Activated CD8-positive, alpha-beta memory T cell treated with anti-CD3 and anti-CD28 coated beads, Interleukin-2, amount 50 U/mL, for 24 hours (primary cell): ENCODE data around the gene AKR1B15.
"Not testable (repeated sequence)": the region's sequence is repeated elsewhere in the genome, so short reads cannot be mapped to it uniquely, and the experiment has no call there.

Experiments
- DNase-seq: peaks from one replicate; pipeline ENCODE4 v3.0.0-alpha.2; 2020; ENCODE audit errors: extremely low read depth

The AKR1B15 gene

DNA sequence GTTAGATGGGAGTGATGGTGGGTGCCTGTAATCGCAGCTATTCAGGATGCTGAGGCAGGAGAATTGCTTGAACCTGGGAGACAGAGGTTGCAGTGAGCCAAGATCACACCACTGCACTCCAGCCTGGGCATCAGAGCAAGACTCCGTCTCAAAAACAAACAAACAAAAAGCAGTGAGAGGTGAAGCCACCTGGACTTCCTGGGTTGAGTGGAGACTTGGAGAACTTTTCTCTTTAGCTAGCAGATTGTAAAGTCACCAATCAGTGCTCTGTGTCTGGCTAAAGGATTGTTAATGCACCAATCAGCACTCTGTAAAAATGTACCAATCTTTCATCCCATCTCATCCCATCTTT lies 14.5 kb downstream of the AKR1B15 start:
- not testable (repeated sequence) for DNase-seq

DNA sequence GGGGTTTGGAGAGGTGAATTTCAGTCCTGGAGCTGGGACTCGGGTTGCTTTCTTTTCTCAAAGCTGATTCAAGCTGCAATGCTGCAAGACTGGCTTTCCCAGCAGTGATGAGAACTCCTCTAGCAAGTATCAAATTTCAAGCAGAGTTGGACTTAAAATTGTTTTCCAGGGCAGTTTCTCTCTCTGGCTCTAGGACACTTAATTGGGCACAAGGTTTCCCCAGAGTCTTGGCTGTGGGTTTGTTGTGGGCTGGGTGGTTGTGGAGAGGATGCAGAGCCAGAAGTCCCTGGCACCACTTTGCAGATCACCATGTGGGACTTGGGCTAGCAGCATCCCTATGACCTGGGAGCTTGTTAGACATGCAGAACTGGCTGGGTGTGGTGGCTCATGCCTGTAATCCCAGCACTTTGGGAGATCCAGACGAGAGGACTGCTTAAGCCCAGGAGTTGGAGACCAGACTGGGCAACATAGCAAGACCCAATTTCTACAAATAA lies 16.8 kb downstream of the AKR1B15 start:
- DNase-seq = no peak

GRCh38 chr7:134567368-134567767 lies 18.5 kb downstream of the AKR1B15 start:
- no peak for DNase-seq

DNA sequence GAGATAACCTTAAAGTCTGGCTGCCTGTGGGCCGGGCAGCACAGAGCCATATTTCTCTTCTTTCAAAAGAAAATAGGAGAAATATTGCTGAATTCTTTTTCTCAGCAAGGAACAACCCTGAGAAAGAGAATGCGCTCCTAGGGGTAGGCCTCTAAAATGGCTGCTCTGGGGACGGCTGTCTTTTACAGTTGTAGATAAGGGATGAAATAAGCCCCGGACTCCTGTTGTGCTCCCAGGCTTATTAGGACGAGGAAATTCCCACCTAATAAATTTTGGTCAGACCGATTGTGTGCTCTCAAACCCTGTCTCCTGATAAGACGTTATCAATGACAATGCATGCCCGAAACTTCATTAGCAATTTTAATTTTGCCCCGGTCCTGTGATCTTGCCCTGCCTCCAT lies 21.1 kb downstream of the AKR1B15 start:
- not testable (repeated sequence) for DNase-seq

- no peak for DNase-seq
Observed at GRCh38 chr7:134571101-134571500, 22.2 kb downstream of the AKR1B15 start.

DNA sequence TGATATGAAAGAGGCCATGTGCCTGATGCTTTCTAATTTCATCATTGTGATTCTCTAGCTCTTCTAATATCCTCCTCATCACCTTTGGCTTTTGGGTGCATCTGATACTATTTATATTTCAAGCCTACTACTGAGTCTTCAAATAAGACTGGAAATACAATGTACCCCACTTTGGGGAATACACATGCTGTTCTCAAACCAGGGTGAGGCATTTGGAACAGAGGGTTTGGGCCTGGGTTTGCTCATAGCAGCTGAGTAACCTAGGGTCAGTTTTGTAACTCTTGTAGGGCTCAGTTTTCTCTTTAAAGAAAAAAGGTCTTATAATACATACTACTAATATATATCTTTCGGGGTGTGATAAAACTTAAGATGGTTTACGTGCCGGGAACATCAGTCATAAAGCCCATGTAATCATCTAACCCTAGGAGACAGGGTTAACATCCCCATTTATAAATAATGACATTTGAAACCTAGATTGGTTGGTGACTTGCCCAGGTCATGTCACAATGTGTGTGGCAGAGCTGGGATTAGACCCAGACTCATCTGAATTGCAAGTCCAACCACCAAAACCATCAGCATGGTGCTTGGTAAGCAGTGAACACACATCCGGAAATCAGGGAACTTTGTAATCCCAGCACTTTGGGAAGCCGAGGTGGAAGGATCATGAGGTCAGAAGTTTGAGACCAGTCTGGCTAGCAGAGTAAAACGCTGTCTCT lies 23.0 kb downstream of the AKR1B15 start:
- no peak for DNase-seq

- DNase-seq = no peak
Observed at GRCh38 chr7:134574322-134574721, 25.4 kb downstream of the AKR1B15 start.

DNA sequence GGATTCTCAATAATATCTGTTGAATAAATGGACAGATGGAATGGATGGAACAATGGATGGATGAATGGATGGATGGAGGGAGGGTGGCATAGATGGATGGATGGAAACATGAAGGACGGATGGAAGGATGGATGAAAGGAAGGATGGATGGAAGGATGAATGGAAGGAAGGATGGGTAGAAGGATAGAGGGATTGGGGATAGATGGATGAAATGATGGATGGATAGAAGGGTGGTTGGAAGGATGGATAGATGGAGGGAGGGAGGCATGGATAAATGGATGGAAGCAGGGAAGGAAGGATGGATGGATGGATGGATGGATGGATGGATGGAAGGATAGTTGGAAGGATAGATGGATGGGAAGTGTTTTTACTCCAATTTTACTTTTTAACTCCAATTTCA lies 35.4 kb downstream of the AKR1B15 start:
- DNase-seq = no peak

GRCh38 chr7:134585897-134586296 lies 37.0 kb downstream of the AKR1B15 start:
- no peak for DNase-seq

- no peak for DNase-seq
Observed at GRCh38 chr7:134587750-134588149, 38.8 kb downstream of the AKR1B15 start.

- DNase-seq = no peak
Observed at GRCh38 chr7:134589491-134589941, 40.6 kb downstream of the AKR1B15 start.

DNA sequence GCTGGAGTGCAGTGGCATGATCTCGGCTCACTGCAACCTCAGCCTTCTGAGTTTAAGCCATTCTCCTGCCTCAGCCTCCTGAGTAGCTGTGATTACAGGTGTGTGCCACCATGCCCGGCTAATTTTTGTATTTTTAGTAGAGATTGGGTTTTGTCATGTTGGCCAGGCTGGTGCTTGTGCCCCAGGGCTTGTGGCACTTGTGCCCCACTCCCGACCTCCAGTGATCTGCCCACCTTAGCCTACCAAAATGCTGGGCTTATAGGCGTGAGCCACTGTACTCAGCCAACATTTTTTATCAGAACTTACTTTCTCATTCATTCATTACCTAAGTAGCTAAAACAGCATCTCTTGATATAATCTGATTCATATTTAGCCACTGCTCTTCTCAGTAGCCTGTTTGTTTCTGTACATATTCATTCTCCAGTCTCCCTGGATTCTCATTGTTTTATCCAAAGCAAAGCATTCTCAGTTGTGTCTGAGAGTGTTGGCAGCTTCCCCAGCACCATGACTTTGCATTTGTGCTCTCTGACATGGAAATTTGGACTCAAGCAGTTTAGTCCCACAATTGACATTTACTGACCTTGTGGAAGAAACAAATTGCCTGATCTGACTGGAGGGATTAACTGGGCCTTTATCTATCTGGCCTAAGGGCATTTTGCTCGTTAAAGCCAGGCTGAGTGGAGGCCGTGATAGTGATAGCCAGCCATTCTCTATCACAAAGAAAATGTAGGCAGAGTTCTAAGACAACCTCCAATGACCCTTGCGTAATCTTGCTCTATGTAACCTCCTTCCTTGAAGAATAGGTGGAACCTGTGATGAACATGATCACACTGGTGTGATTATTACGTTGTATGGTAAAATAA lies 44.9 kb downstream of the AKR1B15 start:
- DNase-seq = no peak

DNA sequence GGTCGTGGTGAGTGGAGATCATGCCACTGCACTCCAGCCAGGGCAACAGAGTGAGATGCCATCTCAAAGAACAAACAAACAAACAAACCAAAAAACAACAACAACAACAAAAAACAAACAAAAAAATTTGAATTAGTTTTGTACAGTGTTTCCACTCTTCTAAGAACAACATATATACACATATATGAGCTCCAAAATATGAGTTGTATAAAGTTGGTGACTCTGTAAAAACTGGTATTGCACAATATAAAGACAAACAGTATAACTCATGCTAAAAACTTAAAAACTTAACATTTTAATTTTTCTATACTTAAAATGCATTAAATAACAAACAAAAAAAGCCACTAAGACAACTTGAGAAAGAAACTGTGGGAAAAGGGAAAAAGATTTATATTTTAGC lies 46.0 kb downstream of the AKR1B15 start:
- DNase-seq = no peak

- no peak for DNase-seq
Observed at GRCh38 chr7:134599371-134599770, 50.5 kb downstream of the AKR1B15 start.

DNA sequence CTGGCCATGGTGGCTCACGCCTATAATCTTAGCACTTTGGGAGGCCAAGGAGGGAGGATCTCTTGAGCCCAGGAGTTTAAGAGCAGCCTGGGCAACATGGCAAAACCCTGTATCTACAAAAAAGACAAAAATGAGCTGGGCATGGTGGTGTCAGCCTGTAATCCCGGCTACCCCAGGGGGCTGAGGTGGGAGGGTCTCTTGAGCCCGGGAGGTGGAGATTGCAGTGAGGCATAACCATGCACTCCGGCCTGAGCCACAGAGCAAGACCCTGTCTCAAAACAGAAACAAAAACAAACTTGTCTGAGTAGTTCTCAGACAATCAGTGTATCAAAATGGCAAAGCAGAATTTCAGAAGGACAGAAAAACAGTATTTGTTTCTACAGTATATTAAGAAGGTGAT lies 52.5 kb downstream of the AKR1B15 start:
- no peak for DNase-seq

DNA sequence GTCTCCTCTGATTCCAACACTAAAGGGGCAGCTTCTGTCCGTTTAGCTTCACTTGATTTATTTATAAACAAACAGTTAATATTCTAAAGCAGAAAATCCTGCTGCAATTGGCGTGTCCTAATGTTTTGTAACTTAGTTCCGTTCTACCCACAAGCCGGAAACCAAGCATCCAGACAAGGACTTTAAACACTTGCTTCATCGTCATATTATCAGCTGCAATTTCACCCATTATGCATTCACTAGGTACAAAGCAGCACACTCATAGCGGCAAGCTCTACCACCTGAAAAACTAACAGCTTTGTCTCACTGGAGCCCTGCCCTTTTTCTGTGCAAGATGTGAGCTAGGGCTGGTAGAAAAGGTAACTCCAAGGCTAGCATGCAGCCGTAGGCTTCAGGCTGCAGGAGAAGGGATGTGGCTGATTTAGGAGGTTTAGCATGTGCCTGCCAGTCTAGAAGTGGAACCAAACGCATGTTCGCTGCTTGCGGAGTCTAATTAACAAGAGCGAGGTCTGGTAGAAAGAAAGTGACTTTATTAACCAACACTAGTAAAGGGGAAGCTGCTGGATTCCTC lies 54.1 kb downstream of the AKR1B15 start:
- DNase-seq = no peak

GRCh38 chr7:134605978-134606923 lies 57.3 kb downstream of the AKR1B15 start:
- peak; percentile 12 for DNase-seq

- DNase-seq = no peak
Observed at GRCh38 chr7:134611611-134612151, 62.8 kb downstream of the AKR1B15 start.

- no peak for DNase-seq
Observed at GRCh38 chr7:134612197-134612596, 63.3 kb downstream of the AKR1B15 start.

- DNase-seq = no peak
Observed at GRCh38 chr7:134613623-134614347, 64.9 kb downstream of the AKR1B15 start.

GRCh38 chr7:134616611-134617010 lies 67.7 kb downstream of the AKR1B15 start:
- DNase-seq = no peak
